Brain pericyte (primary cell): ENCODE results near the gene NAA50.

ENCODE experiments used
- DNase-seq: peaks from one replicate; pipeline ENCODE4 v3.0.0-alpha.2; 2012; ENCODE audit warnings: low read depth, low spot score

Gene NAA50

DNA sequence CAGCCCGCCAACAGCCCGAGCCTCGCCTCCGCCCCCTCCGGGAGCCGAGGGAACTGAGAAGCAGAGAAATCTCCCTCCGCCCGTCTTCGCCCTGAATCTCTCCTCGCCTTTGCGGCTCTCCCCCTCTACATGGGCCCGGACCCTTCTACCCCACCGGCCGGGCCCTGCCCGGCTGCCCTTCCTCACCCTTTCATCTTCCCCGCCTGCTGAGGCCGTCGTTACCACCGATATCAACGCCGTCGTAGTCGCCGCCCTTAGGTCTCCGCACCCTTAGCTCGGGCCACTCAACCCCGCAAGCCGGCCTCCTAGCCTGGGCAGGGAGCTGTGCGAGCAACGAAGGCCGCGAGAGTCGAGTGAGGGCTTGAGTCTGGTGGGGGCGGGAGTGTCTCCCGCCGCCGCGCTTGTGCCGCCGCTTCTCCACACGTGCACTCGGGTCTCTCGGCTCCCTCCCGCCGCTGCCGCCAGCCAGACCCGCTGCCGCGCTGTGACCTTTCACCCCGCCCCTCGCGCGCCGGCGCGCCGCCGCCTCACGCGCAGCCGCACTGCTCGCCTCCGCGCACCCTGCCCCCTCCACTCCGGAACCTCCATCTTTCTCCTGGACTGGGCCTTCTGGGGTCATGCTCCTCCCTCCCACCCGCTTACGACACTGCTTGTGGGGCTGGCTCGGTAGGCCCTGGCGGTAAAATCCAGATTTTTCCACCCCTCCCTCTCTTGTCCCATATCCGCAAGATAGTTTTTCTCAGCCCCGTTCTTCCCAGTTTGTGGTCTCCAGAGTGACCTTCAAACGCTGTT lies at the start of gene NAA50:
TSS of gene NAA50 (minus strand) at position 494 of the 792 bp plus-strand sequence. CDS start at position 194, 300 bp downstream.
- DNase-seq = peak; percentile 75

DNA sequence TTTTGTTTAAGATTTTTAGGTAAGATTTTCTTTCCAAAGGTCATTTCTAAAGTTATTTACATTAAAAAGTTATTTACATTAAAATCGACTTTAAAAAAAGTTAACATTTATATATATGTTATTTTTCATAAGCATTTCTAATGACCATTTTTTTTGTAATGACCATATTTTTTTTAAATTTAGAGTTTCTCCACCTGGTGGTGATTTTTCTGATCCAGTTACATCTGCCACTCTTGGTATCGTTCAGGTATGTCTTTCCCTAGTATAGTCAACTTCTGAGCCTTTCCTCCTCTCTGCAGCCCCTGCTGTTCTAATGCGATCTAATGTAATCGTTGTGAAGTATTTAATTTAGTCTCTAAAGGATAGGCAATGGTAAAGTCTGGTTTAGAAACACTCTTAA lies 49.6 kb upstream of the NAA50 start:
- no peak for DNase-seq

DNA sequence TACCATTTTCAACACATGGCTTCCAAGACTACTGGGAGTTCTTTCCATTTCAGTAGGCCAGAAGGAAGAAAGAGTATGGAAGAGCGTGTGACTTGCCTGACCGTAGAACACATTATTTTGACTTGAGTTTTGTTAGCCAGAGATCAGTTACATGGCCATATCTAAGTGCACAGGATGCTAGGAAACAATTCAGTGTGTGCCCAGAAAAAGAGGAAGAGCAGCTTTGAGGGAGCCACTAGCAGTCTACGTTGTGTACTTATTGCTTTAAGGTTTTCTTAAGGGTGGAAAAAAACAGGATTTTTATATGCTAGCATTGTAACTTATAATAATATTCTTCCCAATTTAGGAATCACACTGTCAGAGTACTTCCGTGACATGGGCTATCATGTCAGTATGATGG lies 48.5 kb upstream of the NAA50 start:
- no peak for DNase-seq

- DNase-seq = peak; percentile 25
Measured at GRCh38 chr3:113791381-113791780, 45.3 kb upstream of the NAA50 start.

DNA sequence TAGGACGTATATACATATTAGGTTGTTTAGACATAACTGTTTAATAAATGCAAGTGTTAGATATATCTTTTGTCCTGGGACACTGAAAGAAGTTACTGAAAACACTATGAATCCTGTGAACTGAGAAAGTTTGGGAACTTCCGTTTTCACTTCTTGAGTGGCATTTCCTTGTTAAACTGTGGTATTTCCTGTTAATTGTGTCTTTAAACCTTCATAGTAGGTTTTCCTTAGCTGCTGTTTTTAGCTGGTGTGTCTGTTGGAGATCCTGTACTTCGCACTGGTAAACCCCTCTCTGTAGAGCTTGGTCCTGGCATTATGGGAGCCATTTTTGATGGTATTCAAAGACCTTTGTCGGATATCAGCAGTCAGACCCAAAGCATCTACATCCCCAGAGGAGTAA lies 37.9 kb upstream of the NAA50 start:
- DNase-seq = no peak

- DNase-seq = peak; percentile 60
Measured at GRCh38 chr3:113783463-113783862, 37.4 kb upstream of the NAA50 start.

DNA sequence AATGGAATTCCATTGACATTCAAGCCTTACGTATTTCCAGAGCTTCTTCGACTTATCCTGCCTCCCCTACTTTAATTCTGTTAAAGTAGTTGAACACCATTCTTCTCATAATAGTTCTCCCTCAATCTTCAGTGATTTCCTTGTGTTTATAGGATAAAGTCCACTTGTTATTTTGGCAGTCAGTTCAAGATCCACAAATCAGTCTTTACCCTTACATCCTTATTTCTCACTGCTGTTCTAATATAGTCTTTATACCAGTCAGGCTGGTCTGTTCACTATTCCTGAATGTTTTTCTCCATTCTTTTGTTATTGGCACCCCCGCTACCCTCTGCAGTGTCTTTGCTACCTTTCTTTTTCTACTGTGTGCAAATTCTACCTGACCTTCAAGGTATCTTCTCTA lies 30.5 kb upstream of the NAA50 start:
- DNase-seq = no peak

GRCh38 chr3:113775516-113775915 lies 29.5 kb upstream of the NAA50 start:
- DNase-seq = no peak

GRCh38 chr3:113773381-113773780 lies 27.3 kb upstream of the NAA50 start:
- no peak for DNase-seq

GRCh38 chr3:113771993-113772392 lies 25.9 kb upstream of the NAA50 start:
- no peak for DNase-seq

DNA sequence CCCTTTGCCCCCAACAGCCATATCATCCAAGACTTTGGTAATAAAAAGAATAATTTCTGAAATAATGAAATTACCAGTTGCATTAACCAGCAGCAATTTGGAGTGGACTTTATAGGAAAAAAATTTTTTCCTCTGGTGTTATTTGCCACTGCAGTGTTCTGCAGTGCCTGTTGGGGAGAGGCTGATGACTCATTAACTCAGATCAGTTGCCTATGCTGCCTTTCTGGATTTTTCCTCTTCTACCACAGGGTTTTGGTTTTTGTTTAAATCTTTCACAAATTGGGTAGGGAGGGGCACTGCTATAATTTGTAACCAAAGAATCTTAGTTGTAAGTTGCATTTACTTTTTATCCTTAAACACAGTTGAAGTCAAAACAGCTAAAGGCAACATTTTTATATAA lies 23.5 kb upstream of the NAA50 start:
- no peak for DNase-seq

DNA sequence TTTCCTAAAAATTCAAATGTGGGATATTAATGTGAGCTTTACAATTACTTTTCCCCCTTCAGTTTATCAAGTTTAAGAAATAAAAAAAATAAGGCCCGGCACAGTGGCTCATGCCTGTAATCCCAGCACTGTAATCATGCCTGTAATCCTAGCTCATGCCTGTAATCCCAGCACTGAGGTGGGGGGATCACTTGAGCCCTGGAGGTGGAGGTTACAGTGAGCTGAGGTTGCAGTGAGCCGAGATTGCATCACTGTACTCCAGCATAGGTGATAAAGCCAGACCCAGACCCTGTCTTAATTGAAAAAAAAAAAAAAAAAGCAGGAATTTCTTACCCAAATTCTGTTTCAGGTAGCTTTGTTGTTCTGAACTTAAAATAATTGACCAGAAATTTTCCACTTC lies 18.6 kb upstream of the NAA50 start:
- no peak for DNase-seq

GRCh38 chr3:113758389-113759024 lies 12.5 kb upstream of the NAA50 start:
- DNase-seq = no peak

DNA sequence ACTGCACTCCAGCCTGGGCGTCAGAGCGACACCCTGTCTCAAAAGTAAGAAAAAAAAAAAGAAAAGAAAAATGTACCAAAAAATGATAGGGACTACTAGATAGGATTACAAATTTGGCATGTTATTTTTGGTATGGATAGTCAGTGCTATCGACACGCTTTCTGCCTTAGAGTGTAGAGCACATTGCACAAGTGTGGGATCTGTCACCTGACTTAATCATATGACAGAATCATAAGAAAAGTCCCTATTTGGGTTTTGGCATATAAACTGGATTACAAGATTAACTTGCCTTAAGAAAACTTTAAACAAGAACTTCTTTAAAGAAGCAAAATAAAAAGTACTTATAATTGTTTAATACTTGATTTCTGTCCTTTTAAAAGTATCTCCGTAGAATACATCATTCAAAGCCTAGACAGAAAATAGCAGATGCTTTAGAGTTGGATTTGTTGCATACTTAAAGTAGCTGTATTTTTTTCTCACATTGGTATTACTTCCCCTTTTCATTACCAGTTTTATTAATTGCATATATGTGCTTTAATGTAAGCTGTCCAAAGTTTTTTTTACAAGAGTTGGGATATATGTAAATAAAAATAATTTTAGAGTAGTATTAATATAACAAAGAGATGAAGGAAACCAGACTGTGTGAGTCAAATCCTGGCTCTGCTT lies 8.6 kb upstream of the NAA50 start:
- DNase-seq = no peak

DNA sequence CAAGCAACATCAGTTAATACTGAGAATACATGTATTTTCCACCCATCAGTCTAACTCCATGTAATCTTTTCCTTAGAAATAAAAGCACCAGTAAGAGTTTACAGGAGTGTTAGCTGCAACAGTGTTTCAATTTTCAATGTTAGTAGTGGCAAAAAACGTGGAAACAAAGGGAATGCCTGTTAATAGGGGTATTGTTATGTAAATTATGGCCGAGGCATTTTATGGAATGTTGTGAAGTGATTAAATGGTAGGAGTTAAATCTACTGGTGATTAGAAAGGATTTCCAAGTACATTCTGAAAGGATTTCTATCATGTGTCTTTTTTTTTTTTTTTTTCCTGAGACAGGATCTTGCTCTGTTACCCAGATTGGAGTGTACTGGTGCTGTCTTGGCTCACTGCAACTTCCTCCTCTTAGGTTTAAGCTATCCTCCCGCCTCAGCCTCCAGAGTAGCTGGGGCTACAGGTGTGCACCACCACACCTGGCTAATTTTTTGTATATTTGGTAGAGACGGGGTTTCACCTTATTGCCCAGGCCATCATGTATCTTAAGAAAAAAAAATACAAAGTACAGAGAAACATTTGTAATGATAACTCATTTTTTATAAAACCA lies 7.4 kb upstream of the NAA50 start:
- no peak for DNase-seq

GRCh38 chr3:113751141-113751540 lies 5.1 kb upstream of the NAA50 start:
- DNase-seq = no peak

- DNase-seq = no peak
Measured at GRCh38 chr3:113747283-113748046, 1.4 kb upstream of the NAA50 start.

DNA sequence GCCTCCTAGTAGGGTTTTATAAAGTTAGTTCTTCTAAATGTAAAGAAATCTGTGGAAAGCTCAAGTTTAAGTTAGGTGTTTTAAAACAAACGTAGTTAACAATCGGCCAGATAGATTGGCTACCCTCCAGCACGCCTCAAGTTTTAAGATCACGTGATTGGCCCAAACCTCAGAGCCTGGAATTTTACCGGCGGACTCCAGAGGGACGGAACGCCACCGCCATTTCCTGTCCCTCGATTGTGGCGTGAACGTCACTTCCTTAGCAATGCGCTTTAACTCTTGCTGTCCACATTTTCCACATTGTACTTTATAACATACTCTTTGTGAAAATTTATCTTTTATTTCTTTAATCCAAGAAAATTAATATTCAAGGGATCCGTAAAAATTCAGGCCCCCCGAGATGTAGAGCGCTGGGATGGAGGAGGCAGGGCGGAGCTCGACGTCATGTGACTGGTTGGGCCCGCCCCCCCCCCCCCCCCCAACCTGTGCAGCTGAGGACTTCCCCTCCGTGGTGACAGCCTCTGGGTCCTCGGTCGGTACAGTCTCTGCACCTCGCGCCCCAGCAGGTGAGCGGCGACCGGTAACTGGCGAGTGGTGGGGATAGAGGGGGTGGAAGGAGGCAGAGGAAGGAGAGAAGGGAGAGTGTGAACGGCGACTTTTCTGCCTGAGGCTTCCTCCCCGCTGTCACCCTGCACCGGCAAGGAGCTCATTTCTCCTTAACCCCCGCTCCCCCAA lies 666 bp upstream of the NAA50 start, which contains the start of gene ATP6V1A:
TSS of gene ATP6V1A (plus strand) at position 488 of the 735 bp plus-strand sequence. CDS start 31,719 bp downstream, outside the sequence.
- DNase-seq = peak; percentile 87

DNA sequence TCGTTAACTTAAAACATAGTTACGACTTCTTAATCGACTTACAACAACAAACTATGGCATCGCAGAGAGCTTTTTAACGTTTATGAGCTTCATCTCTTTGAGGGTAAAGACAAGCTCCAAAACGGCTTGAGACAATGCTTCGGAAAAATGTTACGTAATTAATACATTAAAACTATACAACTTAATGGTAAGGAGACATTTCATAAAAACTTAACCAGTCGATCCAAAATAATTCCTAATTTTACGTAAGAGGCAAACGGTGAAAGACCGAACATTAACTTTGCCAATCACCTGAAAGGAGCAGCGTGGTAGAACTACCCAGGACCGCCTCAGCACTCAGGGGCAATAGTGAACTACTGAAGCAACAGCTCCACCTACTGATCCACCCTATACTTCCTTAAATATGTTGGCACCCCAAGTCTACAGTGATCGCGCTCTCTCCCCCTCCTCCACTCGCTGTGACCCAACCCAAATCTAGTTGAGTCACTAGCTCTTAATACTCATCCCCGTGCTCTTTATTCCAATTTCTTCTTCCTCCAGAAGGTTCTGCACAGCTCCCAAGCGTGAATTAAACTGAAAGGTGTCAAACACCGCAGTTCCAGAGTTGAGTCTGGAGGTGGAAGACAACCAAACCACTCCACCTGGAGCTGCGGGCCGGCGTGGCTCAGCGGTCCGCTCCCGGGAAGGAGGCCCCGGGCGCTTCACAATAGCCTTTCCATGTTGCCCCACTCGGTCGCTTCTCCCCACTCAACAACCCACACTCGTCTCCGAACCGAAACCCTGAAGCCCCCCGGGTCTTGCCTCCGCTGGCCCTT lies 901 bp downstream of the NAA50 start:
- DNase-seq = peak; percentile 53
